HEK293 (cell line): ENCODE results near the gene WWC1.

Experiments used
- CTCF ChIP-seq: fragments of 450-650 bp; formaldehyde crosslinking; IDR thresholded peaks from 2 replicates; pipeline ENCODE4 v1.5.1; 2016; ENCODE audit warnings: missing biosample characterization, missing genetic modification characterization
- ELK4 ChIP-seq: IDR thresholded peaks from 2 replicates; pipeline ENCODE4 v1.6.1; 2011; ENCODE audit warnings: mild to moderate bottlenecking, low read depth, low read length, borderline replicate concordance
- ZBTB26 ChIP-seq: fragments of 450-650 bp; formaldehyde crosslinking; optimal IDR thresholded peaks from 2 replicates; pipeline ENCODE3; 2016; ENCODE audit warnings: missing biosample characterization, mild to moderate bottlenecking, missing genetic modification characterization
- ZNF350 ChIP-seq: fragments of 450-650 bp; formaldehyde crosslinking; IDR thresholded peaks from 2 replicates; pipeline ENCODE4 v1.5.0; 2017; ENCODE audit warnings: missing biosample characterization, mild to moderate bottlenecking, missing genetic modification characterization

GRCh38 chr5:168443533-168443932, 152.1 kb downstream of the WWC1 start:
- no peak for TF ChIP-seq ELK4
- TF ChIP-seq CTCF: no peak
- no peak for TF ChIP-seq ZBTB26 (tag by site-specific recombination)
- TF ChIP-seq ZNF350 (tag by site-specific recombination): no peak
